IMR-90 (cell line): Measurements from ENCODE around the gene EDN3. TPM values are rescaled to one million over a fixed set of nuclear protein-coding genes. Genes with fewer than 3 reads are reported as not detected.

Experiments
- ATAC-seq: fragments of 200-7000 bp; cut with Tn5 transposase; 2 replicates; pipeline ENCODE4 v1.9.1; 2020; ENCODE audit warnings: low read depth, mild to moderate bottlenecking, moderate library complexity
- BruUV-seq: library from RNA; stranded (reverse); fragments of 400-500 nt; replicated peaks from 2 replicates; lab custom pipeline; 2021; lab: Mats Ljungman, UMichigan
- CTCF ChIA-PET: fragments of 300-600 bp; formaldehyde crosslinking; extraction: SDS; loops from one replicate; lab custom pipeline; 2021; ENCODE audit warnings: antibody characterized with exemption; lab: Yijun Ruan, JAX
- POLR2A ChIA-PET: fragments of 300-600 bp; sonication (Branson Sonifier 250); formaldehyde crosslinking; loops from one replicate; lab custom pipeline; 2022; ENCODE audit warnings: antibody characterized with exemption; ENCODE audit not compliant: unreplicated experiment; lab: Charles Lee
- DNase-seq: peaks from one replicate; pipeline ENCODE4 v3.0.0; 2013
- H2AFZ ChIP-seq: replicated peaks from 2 replicates; pipeline ENCODE3; 2013; ENCODE audit warnings: low read length, mild to moderate bottlenecking; ENCODE audit not compliant: poor library complexity
- H2AK5ac ChIP-seq: 2 replicates; pipeline ENCODE4 v1.6.1; 2013; ENCODE audit warnings: low read depth, low read length, inconsistent platforms
- H2AK9ac ChIP-seq: replicated peaks from 2 replicates; pipeline ENCODE3; 2013; ENCODE audit warnings: mild to moderate bottlenecking, low read depth, low read length, moderate library complexity; ENCODE audit not compliant: poor library complexity
- H2BK120ac ChIP-seq: 2 replicates; pipeline ENCODE4 v1.6.1; 2013; ENCODE audit warnings: low read depth, low read length, inconsistent platforms
- H2BK15ac ChIP-seq: 3 replicates; pipeline ENCODE4 v1.6.1; 2013; ENCODE audit warnings: low read depth, low read length, inconsistent platforms
- H2BK20ac ChIP-seq: 2 replicates; pipeline ENCODE4 v1.6.1; 2013; ENCODE audit warnings: low read depth, mild to moderate bottlenecking, inconsistent platforms, low read length, moderate library complexity
- H2BK5ac ChIP-seq: 2 replicates; pipeline ENCODE4 v1.6.1; 2013; ENCODE audit warnings: mild to moderate bottlenecking, low read depth, low read length, inconsistent platforms; ENCODE audit not compliant: poor library complexity, severe bottlenecking
- H3K14ac ChIP-seq: replicated peaks from 2 replicates; pipeline ENCODE4 v1.6.1; 2013; ENCODE audit warnings: low read depth, low read length, inconsistent platforms
- H3K18ac ChIP-seq: 2 replicates; pipeline ENCODE4 v1.6.1; 2013; ENCODE audit warnings: low read depth, low read length, control low read depth
- H3K23ac ChIP-seq: 2 replicates; pipeline ENCODE4 v1.6.1; 2013; ENCODE audit warnings: low read depth, low read length, inconsistent platforms
- H3K27ac ChIP-seq: 2 replicates; pipeline ENCODE4 v1.5.1; 2013; ENCODE audit warnings: mild to moderate bottlenecking, control low read depth, low read length; ENCODE audit not compliant: insufficient read depth
- H3K27me3 ChIP-seq: 2 replicates; pipeline ENCODE4 v1.6.1; 2013; ENCODE audit warnings: low read length; ENCODE audit not compliant: control insufficient read depth, insufficient read depth
- H3K36me3 ChIP-seq: 2 replicates; pipeline ENCODE4 v1.6.1; 2013; ENCODE audit warnings: low read length, mixed read lengths; ENCODE audit not compliant: control insufficient read depth, insufficient read depth
- H3K4ac ChIP-seq: 2 replicates; pipeline ENCODE4 v1.6.1; 2013; ENCODE audit warnings: low read depth, low read length, inconsistent platforms
- H3K4me1 ChIP-seq: 2 replicates; pipeline ENCODE4 v1.6.1; 2013; ENCODE audit warnings: low read length, mixed read lengths; ENCODE audit not compliant: control insufficient read depth, insufficient read depth
- H3K4me2 ChIP-seq: 2 replicates; pipeline ENCODE4 v1.6.1; 2013; ENCODE audit warnings: low read depth, mild to moderate bottlenecking, control low read depth, low read length, moderate library complexity
- H3K4me3 ChIP-seq: 2 replicates; pipeline ENCODE4 v1.5.1; 2013; ENCODE audit warnings: low read depth, mild to moderate bottlenecking, control low read depth, low read length, moderate library complexity; ENCODE audit not compliant: insufficient read depth
- H3K56ac ChIP-seq: 2 replicates; pipeline ENCODE4 v1.6.1; 2013; ENCODE audit warnings: low read length, inconsistent platforms; ENCODE audit not compliant: insufficient read depth; ENCODE audit errors: extremely low read depth
- H3K79me1 ChIP-seq, 2 experiments: 2 replicates each; pipeline ENCODE4 v1.6.1; 2013; ENCODE audit warnings: low read length in 2 of 2, inconsistent platforms in 1 of 2, low read depth in 1 of 2
- H3K9ac ChIP-seq: 2 replicates; pipeline ENCODE4 v1.6.1; 2013; ENCODE audit warnings: low read depth, low read length, control low read depth
- H3K9me1 ChIP-seq: 2 replicates; pipeline ENCODE4 v1.6.1; 2013; ENCODE audit warnings: low read length, inconsistent platforms; ENCODE audit not compliant: insufficient read depth
- H3K9me3 ChIP-seq: 2 replicates; pipeline ENCODE4 v1.6.1; 2013; ENCODE audit warnings: low read length; ENCODE audit not compliant: control insufficient read depth, insufficient read depth
- H4K20me1 ChIP-seq: 2 replicates; pipeline ENCODE4 v1.6.1; 2013; ENCODE audit warnings: low read length, inconsistent platforms; ENCODE audit not compliant: insufficient read depth
- H4K5ac ChIP-seq: 2 replicates; pipeline ENCODE4 v1.6.1; 2013; ENCODE audit warnings: mild to moderate bottlenecking, low read depth, low read length, control low read depth
- H4K8ac ChIP-seq, 2 experiments: 2 replicates each; pipeline ENCODE4 v1.6.1; 2013; ENCODE audit warnings: low read depth in 2 of 2, low read length in 2 of 2, control low read depth in 1 of 2, inconsistent platforms in 1 of 2
- H4K91ac ChIP-seq: 2 replicates; pipeline ENCODE4 v1.6.1; 2013; ENCODE audit warnings: low read depth, low read length, inconsistent platforms; ENCODE audit not compliant: insufficient read depth
- POLR2A ChIP-seq: IDR thresholded peaks from 2 replicates; pipeline ENCODE4 v1.6.1; 2012; ENCODE audit warnings: mild to moderate bottlenecking, low read depth, low read length
- RAD21 ChIP-seq: IDR thresholded peaks from 2 replicates; pipeline ENCODE4 v1.6.1; 2012; ENCODE audit warnings: low read length, improper control_type of control experiment
- SMC3 ChIP-seq: fragments of 150-350 bp; IDR thresholded peaks from 2 replicates; pipeline ENCODE4 v1.6.1; 2016; ENCODE audit warnings: low read depth, mild to moderate bottlenecking, antibody characterized with exemption, low read length, moderate library complexity
- WGBS, 2 experiments: methylation state at CpG; one replicate each; pipeline versions ENCODE4 v1.1.5 to v1.1.7; 2013; ENCODE audit warnings: missing lambda C conversion rate in 2 of 2; ENCODE audit not compliant: insufficient read length in 1 of 2; ENCODE audit errors: extremely low coverage in 2 of 2; 5-methylcytosine and 5-hydroxymethylcytosine counted together
- dilution Hi-C: fragments of 300-500 bp; cut with HindIII; formaldehyde crosslinking; loops from one replicate; pipeline ENCODE4 v1.14.3; 2018; ENCODE audit warnings: low sequenced_read_pairs; ENCODE audit not compliant: unreplicated experiment
- in situ Hi-C: fragments of 300-500 bp; cut with MboI; formaldehyde crosslinking; loops from 3 replicates; pipeline ENCODE4 v1.14.3; 2019; ENCODE audit warnings: low sequenced_read_pairs, inconsistent platforms, mixed read lengths
- intact Hi-C: fragments of 100-400 bp; cut with micrococcal nuclease; formaldehyde crosslinking; loops from 2 replicates; pipeline ENCODE4 v1.10.0; 2022
- polyA plus RNA-seq, 3 experiments: library from polyadenylated mRNA; depleted of rRNA; stranded (reverse); fragments of >200 nt; gene quantifications; 2 replicates each; pipeline ENCODE4 v1.2.3, GENCODE V29; 2012; ENCODE audit warnings: low replicate concordance in 1 of 3
- total RNA-seq: library from RNA; depleted of rRNA; stranded (reverse); fragments of >200 nt; gene quantifications from 2 replicates; pipeline ENCODE4 v1.2.3, GENCODE V29; 2012
- TF ChIP-seq, protein P1 (sequence below): conservative IDR thresholded peaks from 2 replicates; pipeline ENCODE4 v1.5.1; 2012; ENCODE audit warnings: mild to moderate bottlenecking, low read depth, low read length, improper control_type of control experiment

EDN3 gene
- total and polyA plus RNA-seq, 2 of the 4 experiments (the other 2 are of a cell fraction), result not detected

- Histone ChIP-seq H3K18ac (no peak overlapping the region), H2BK20ac (no peak overlapping the region), H2BK120ac (no peak overlapping the region), H2AK5ac (no peak overlapping the region), H3K4me2 (no peak overlapping the region), H4K20me1 (no peaks in the 10 kb centered on the region), H3K14ac (no peak overlapping the region), H3K56ac (no peak overlapping the region), H3K27ac (no peak overlapping the region), H3K9me1 (no peaks in the 10 kb centered on the region), H3K4ac (no peak overlapping the region), H4K5ac (no peak overlapping the region), H3K9ac (no peak overlapping the region), H3K36me3 (no peaks in the 10 kb centered on the region), H2AFZ (no peak overlapping the region), H4K8ac (no peak overlapping the region), H3K4me1 (no peaks in the 10 kb centered on the region), H2BK5ac (no peak overlapping the region), H3K79me1 (no peaks in the 10 kb centered on the region), H3K4me3 (no peak overlapping the region), H2AK9ac (no peak overlapping the region), H4K91ac (no peak overlapping the region), H3K23ac (no peak overlapping the region), H2BK15ac (no peak overlapping the region), H3K9me3 (peaks cover 2% of the 10 kb centered on the region; the same call in 1 of the 2 replicates), H3K27me3 (no peaks in the 10 kb centered on the region)
- 75% methylated on average over 3 of the region's 7 CpGs; no CpG with 5 or more reads in 1 of the 2 experiments for WGBS, 2 experiments
- BruUV-seq, result no TSS peak
- no peak for TF ChIP-seq POLR2A
- TF ChIP-seq, protein P1, sequence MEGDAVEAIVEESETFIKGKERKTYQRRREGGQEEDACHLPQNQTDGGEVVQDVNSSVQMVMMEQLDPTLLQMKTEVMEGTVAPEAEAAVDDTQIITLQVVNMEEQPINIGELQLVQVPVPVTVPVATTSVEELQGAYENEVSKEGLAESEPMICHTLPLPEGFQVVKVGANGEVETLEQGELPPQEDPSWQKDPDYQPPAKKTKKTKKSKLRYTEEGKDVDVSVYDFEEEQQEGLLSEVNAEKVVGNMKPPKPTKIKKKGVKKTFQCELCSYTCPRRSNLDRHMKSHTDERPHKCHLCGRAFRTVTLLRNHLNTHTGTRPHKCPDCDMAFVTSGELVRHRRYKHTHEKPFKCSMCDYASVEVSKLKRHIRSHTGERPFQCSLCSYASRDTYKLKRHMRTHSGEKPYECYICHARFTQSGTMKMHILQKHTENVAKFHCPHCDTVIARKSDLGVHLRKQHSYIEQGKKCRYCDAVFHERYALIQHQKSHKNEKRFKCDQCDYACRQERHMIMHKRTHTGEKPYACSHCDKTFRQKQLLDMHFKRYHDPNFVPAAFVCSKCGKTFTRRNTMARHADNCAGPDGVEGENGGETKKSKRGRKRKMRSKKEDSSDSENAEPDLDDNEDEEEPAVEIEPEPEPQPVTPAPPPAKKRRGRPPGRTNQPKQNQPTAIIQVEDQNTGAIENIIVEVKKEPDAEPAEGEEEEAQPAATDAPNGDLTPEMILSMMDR, result no peak
- no peak for TF ChIP-seq RAD21
- no peak for TF ChIP-seq SMC3
- DNase-seq (no peak), ATAC-seq (no peak)
- ChIA-PET CTCF (interaction anchor here (0.6 kb wide), 1 partner anchor 1272 kb away, joined by 3 read pairs; no protein-coding TSS in a partner anchor), POLR2A (no interaction called here)
- dilution Hi-C loops (no loop called here), in situ Hi-C loops (no loop called here), intact Hi-C loops (no loop called here)
Observed at GRCh38 chr20:59305908-59306655, 5.7 kb downstream of the EDN3 start.
